Colonic mucosa (tissue), 4 donors: ENCODE data around the gene NRG2. TPM values are rescaled to one million over a fixed set of nuclear protein-coding genes. Genes with fewer than 3 reads are reported as not detected.

Experiments
- DNase-seq: peaks from one replicate; pipeline ENCODE4 v3.0.0-alpha.2; 2020
- H3K27ac ChIP-seq: fragments of 200-600 bp; one replicate; pipeline ENCODE4 v1.8.0; 2021
- H3K27me3 ChIP-seq: fragments of 200-600 bp; one replicate; pipeline ENCODE4 v1.8.0; 2021
- H3K36me3 ChIP-seq: fragments of 200-600 bp; one replicate; pipeline ENCODE4 v1.8.0; 2021
- H3K4me1 ChIP-seq: fragments of 200-600 bp; one replicate; pipeline ENCODE4 v1.8.0; 2021; ENCODE audit warnings: mild to moderate bottlenecking
- H3K4me3 ChIP-seq: fragments of 200-600 bp; one replicate; pipeline ENCODE4 v1.8.0; 2021
- H3K9ac ChIP-seq, 2 donors: one replicate each; pipeline ENCODE4 v1.7.0; 2013; ENCODE audit warnings: control low read depth in 2 of 2, low read depth in 2 of 2, low read length in 2 of 2
- H3K9me3 ChIP-seq: fragments of 200-600 bp; one replicate; pipeline ENCODE4 v1.8.0; 2021
- CTCF ChIP-seq: fragments of 200-600 bp; IDR thresholded peaks from one replicate; pipeline ENCODE4 v1.8.0; 2022; ENCODE audit warnings: antibody characterized with exemption, mild to moderate bottlenecking
- intact Hi-C: fragments of 100-400 bp; cut with DNase I; formaldehyde crosslinking; loops from one replicate; pipeline ENCODE4 v1.14.1; 2022
- total RNA-seq, 2 donors: library from RNA; stranded (reverse); fragmentation: NEBNext Ultra II Directional in 1 of 2; extraction: Animal tissue kit (Norgen Biotek cat#: 25700) in 1 of 2; gene quantifications; one replicate each; pipeline ENCODE4 v1.2.1, GENCODE V29; 2021
- donor health status: healthy.
- donor health status: DM: no; HTN: no; CAD: no.
- donor health status: DM: no; HTN: no; CAD: no.

Gene NRG2
- total RNA-seq, 2 donors from 2014 or later, result 0.10 to 0.48 TPM

- Histone ChIP-seq H3K9me3 (no peaks in the 10 kb centered on the region), H3K4me3 (no peak overlapping the region), H3K4me1 (no peaks in the 10 kb centered on the region), H3K27me3 (peaks cover 44% of the 10 kb centered on the region), H3K27ac (no peak overlapping the region), H3K9ac (no peak overlapping the region), H3K36me3 (no peaks in the 10 kb centered on the region)
- DNase-seq, result no peak
- TF ChIP-seq CTCF, result no peak
- intact Hi-C loops, result no loop called here
Measured at GRCh38 chr5:139900546-139901250, 142.4 kb downstream of the NRG2 start.

GRCh38 chr5:139898981-139899380 lies 144.1 kb downstream of the NRG2 start:
- Histone ChIP-seq H3K27me3 (peaks cover 27% of the 10 kb centered on the region), H3K27ac (no peak overlapping the region), H3K36me3 (no peaks in the 10 kb centered on the region), H3K9ac (no peak overlapping the region), H3K9me3 (no peaks in the 10 kb centered on the region), H3K4me1 (no peaks in the 10 kb centered on the region), H3K4me3 (no peak overlapping the region)
- intact Hi-C loops, result no loop called here
- no peak for DNase-seq
- no peak for TF ChIP-seq CTCF

GRCh38 chr5:139897982-139898381 lies 145.1 kb downstream of the NRG2 start:
- Histone ChIP-seq H3K36me3 (no peaks in the 10 kb centered on the region), H3K9me3 (no peaks in the 10 kb centered on the region), H3K4me3 (no peak overlapping the region), H3K4me1 (no peaks in the 10 kb centered on the region), H3K27me3 (peaks cover 17% of the 10 kb centered on the region), H3K27ac (no peak overlapping the region), H3K9ac (no peak overlapping the region)
- intact Hi-C loops, result no loop called here
- no peak for TF ChIP-seq CTCF
- no peak for DNase-seq

- H3K4me1 ChIP-seq, result no peaks in the 10 kb centered on the region
- no peaks in the 10 kb centered on the region for H3K9me3 ChIP-seq
- DNase-seq, result no peak
- no peaks in the 10 kb centered on the region for H3K36me3 ChIP-seq
- no peak overlapping the region for H3K27ac ChIP-seq
- no peak overlapping the region for H3K9ac ChIP-seq
- no peak for TF ChIP-seq CTCF
- H3K4me3 ChIP-seq, result no peak overlapping the region
- peaks cover 11% of the 10 kb centered on the region for H3K27me3 ChIP-seq
- intact Hi-C loops, result no loop called here
Measured at GRCh38 chr5:139897342-139897741, 145.8 kb downstream of the NRG2 start.

- Histone ChIP-seq H3K27me3 (peaks cover 5% of the 10 kb centered on the region), H3K9me3 (no peaks in the 10 kb centered on the region), H3K4me1 (no peaks in the 10 kb centered on the region), H3K4me3 (no peak overlapping the region), H3K27ac (no peak overlapping the region), H3K9ac (no peak overlapping the region), H3K36me3 (no peaks in the 10 kb centered on the region)
- intact Hi-C loops, result no loop called here
- no peak for DNase-seq
- no peak for TF ChIP-seq CTCF
Measured at GRCh38 chr5:139896718-139897117, 146.4 kb downstream of the NRG2 start.
